Astrocyte (in vitro differentiated cells and primary cell): ENCODE data around the gene PDLIM3.

Experiments used
- EZH2 ChIP-seq: IDR thresholded peaks from 2 replicates; pipeline ENCODE4 v1.6.1; 2012; ENCODE audit warnings: mild to moderate bottlenecking, low read length, inconsistent platforms; ENCODE audit not compliant: insufficient read depth
- TF ChIP-seq, protein P1 (sequence below): IDR thresholded peaks from 2 replicates; pipeline ENCODE4 v1.5.1; 2011; ENCODE audit warnings: low read depth, mild to moderate bottlenecking, inconsistent platforms, low read length, moderate library complexity; ENCODE audit not compliant: insufficient read depth

DNA sequence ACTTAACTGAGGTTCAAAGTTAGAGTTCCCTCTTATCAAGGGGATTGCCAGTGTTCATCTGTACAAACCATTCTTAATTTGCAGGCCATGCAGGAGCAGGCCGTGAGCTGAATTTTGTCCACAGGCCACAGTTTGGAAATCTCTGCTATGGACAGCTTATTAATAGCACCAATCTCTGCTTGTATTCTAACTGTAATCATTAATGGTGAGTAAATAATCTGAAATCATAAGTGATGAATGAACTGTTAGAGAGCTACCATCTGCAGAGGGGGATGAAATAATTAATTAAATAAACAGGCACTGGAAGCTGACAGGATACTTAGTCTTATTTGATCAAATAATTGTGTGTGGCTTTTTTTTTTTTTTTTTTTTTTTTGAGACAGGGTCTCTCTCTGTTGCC is 48.5 kb upstream of the PDLIM3 start:
- TF ChIP-seq, protein P1, sequence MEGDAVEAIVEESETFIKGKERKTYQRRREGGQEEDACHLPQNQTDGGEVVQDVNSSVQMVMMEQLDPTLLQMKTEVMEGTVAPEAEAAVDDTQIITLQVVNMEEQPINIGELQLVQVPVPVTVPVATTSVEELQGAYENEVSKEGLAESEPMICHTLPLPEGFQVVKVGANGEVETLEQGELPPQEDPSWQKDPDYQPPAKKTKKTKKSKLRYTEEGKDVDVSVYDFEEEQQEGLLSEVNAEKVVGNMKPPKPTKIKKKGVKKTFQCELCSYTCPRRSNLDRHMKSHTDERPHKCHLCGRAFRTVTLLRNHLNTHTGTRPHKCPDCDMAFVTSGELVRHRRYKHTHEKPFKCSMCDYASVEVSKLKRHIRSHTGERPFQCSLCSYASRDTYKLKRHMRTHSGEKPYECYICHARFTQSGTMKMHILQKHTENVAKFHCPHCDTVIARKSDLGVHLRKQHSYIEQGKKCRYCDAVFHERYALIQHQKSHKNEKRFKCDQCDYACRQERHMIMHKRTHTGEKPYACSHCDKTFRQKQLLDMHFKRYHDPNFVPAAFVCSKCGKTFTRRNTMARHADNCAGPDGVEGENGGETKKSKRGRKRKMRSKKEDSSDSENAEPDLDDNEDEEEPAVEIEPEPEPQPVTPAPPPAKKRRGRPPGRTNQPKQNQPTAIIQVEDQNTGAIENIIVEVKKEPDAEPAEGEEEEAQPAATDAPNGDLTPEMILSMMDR, result no peak
- TF ChIP-seq EZH2, result no peak
